Memory B cell (primary cell): ENCODE data around the gene RBM43.

Experiments
- ATAC-seq: fragments of 150-1000 bp; cut with Tn5 transposase; 2 replicates; pipeline ENCODE4 v1.10.0; 2021; ENCODE audit warnings: low read depth, mild to moderate bottlenecking, moderate library complexity
- DNase-seq, 2 donors: peaks; one replicate each; pipeline ENCODE4 v3.0.0; 2022; ENCODE audit warnings: low spot score in 2 of 2
- H3K27ac Mint-ChIP-seq: one replicate; pipeline ENCODE4 v1.8.0; 2022; ENCODE audit warnings: mild to moderate bottlenecking, moderate library complexity, mixed read lengths
- H3K27me3 Mint-ChIP-seq: one replicate; pipeline ENCODE4 v1.8.0; 2022; ENCODE audit warnings: mixed read lengths
- H3K36me3 Mint-ChIP-seq: one replicate; pipeline ENCODE4 v1.8.0; 2022; ENCODE audit warnings: mild to moderate bottlenecking, mixed read lengths
- H3K4me1 Mint-ChIP-seq: one replicate; pipeline ENCODE4 v1.8.0; 2022; ENCODE audit warnings: mixed read lengths
- H3K4me3 Mint-ChIP-seq: one replicate; pipeline ENCODE4 v1.8.0; 2022; ENCODE audit warnings: mild to moderate bottlenecking, moderate library complexity, mixed read lengths
- H3K9me3 Mint-ChIP-seq: one replicate; pipeline ENCODE4 v1.8.0; 2022; ENCODE audit warnings: mixed read lengths

Gene RBM43

DNA sequence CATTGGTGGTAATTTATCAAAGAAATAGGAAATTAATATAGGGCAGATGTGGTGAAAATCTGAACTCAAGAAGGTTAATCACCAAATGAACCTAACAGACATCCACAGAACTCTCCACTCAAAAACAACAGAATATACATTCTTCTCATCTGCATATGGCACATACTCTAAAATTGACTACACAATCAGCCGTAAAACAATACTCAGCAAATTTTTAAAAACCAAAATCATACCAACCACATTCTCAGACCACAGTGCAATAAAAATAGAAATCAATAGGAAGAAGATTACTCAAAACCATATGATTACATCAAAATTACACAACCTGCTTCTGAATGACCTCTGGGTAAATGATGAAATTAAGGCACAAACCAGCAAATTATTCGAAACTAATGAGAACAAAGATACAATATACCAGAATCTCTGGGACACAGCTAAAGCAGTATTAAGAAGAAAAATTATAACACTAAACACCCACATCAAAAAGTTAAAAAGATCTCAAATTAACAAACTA lies 31.0 kb downstream of the RBM43 start:
- Mint-ChIP-seq H3K4me3 (no peak overlapping the region), H3K9me3 (no peaks in the 10 kb centered on the region), H3K4me1 (no peaks in the 10 kb centered on the region), H3K27me3 (peaks cover 2% of the 10 kb centered on the region), H3K27ac (no peak overlapping the region), H3K36me3 (no peaks in the 10 kb centered on the region)
- ATAC-seq (no peak), DNase-seq (no peak)

DNA sequence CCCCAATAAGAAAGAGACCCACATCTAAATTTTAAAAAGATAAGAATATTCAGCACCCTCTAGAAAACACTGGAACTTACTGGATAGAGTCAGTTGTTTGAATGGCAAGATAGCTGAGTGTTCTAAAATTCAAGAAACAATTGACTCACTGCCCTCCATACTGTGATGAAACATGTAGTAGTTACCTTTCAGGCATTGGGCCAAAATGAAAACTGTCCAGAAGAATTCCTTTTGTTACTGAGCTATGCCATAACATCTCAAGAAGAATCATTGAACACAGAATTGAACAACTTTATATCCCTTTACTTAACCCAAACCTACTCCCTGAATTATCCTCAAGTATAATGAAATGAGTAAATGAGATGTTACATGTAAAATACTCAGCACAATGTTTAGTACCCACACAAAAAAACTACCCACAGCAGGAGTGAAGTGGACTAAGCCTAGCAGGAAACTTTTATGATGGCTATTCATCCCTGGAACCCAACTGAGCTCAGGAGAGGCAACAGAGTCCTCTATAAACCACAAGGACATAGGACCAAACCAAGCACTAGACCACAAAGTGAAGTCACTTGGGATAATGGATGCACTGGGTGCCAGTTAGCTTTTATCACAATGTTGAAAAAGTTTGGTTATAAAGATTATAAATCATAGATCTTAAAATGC lies 32.7 kb downstream of the RBM43 start:
- DNase-seq (no peak), ATAC-seq (no peak)
- Mint-ChIP-seq H3K4me1 (no peaks in the 10 kb centered on the region), H3K27ac (no peak overlapping the region), H3K4me3 (no peak overlapping the region), H3K27me3 (peaks cover 7% of the 10 kb centered on the region), H3K9me3 (no peaks in the 10 kb centered on the region), H3K36me3 (no peaks in the 10 kb centered on the region)

DNA sequence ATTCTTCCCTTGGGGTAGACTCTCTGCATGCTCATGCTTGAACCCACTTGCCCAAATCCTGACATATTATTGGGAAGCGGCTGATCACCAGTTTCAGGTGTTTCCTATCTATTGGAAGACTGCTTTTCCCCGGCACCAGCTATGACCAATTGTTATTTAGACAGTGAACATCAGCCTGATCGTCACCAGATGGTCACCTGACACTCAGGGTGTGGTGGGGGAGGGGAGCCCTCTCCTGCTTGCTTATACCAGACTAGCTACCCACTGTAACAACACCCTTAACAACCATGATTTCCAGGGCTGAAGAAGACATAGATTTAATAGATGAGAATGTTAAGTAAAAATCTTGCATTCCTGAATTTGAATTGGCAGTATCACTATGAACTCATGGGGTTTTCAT lies 44.3 kb downstream of the RBM43 start:
- ATAC-seq (no peak), DNase-seq (no peak)
- no peak overlapping the region for H3K4me3 Mint-ChIP-seq
- no peak overlapping the region for H3K27ac Mint-ChIP-seq
- peaks cover 4% of the 10 kb centered on the region for H3K27me3 Mint-ChIP-seq
- H3K9me3 Mint-ChIP-seq = no peaks in the 10 kb centered on the region
- H3K4me1 Mint-ChIP-seq = no peaks in the 10 kb centered on the region
- H3K36me3 Mint-ChIP-seq = no peaks in the 10 kb centered on the region

DNA sequence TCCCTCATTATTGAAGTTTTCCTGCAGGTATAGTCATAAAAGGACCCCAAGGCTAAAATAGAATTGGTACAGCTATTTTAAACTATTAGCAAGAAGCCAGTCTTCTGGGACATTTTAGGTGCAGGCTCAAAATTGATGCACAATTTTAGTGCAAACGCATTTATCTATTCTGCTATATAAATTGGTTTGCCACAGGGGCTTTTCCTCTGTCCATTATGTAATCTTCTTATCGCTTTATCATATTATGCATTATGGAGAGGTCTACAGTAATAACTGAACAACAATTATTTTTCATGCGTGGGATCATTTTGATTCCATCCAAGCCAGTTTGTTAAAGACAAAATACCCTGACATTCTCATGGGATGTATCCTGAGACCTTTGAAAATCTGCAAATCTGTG lies 54.6 kb downstream of the RBM43 start:
- H3K4me3 Mint-ChIP-seq = no peak overlapping the region
- H3K36me3 Mint-ChIP-seq = no peaks in the 10 kb centered on the region
- no peak for ATAC-seq
- H3K4me1 Mint-ChIP-seq = no peaks in the 10 kb centered on the region
- H3K9me3 Mint-ChIP-seq = no peaks in the 10 kb centered on the region
- no peak for DNase-seq
- no peaks in the 10 kb centered on the region for H3K27me3 Mint-ChIP-seq
- H3K27ac Mint-ChIP-seq = no peak overlapping the region

DNA sequence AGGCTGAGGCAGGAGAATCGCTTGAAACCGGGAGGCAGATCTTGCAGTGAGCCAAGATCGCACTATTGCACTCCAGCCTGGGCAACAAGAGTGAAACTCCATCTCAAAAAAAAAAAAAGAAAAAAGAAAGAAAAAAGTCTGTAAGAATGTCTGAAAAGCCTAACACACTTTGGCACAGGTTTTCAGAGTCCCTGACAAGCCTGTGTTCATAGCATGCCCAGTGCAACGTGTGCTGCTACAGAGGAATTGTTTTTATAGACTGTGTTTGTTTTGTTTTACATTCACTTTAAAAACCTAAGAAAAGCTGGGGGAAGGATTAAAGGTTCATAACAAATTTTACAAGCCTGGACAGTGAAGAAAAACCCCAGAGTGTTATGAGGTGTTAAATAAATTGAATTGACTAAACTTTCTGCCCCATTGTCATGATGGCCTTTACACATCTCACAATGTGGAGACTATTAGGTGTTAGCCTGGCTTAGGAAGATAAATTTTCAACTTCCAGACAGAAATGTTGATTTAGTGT lies 55.2 kb downstream of the RBM43 start:
- Mint-ChIP-seq H3K27me3 (no peaks in the 10 kb centered on the region), H3K4me3 (no peak overlapping the region), H3K36me3 (no peaks in the 10 kb centered on the region), H3K4me1 (no peaks in the 10 kb centered on the region), H3K9me3 (no peaks in the 10 kb centered on the region), H3K27ac (no peak overlapping the region)
- no peak for DNase-seq
- ATAC-seq = no peak

DNA sequence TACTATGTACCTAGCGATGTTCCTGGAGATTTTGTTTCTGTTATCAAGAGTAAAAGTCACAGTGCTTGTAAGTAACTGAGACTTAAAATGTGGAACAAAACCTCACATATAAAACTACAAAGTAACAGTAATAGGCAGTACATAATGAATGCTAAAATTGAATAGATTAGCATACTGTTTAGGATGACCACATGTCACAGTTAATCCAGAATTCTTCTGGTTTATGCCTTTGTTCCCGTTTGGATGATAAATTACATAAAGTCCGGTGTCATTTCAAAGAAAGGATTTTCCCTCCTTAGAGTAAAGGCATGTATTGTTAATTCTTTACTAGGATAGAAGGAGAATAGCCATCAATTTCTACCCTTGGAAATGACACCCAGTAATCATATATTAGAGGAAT lies 56.1 kb downstream of the RBM43 start:
- Mint-ChIP-seq H3K36me3 (no peaks in the 10 kb centered on the region), H3K27me3 (no peaks in the 10 kb centered on the region), H3K4me3 (no peak overlapping the region), H3K27ac (no peak overlapping the region), H3K4me1 (no peaks in the 10 kb centered on the region), H3K9me3 (no peaks in the 10 kb centered on the region)
- no peak for ATAC-seq
- no peak for DNase-seq

DNA sequence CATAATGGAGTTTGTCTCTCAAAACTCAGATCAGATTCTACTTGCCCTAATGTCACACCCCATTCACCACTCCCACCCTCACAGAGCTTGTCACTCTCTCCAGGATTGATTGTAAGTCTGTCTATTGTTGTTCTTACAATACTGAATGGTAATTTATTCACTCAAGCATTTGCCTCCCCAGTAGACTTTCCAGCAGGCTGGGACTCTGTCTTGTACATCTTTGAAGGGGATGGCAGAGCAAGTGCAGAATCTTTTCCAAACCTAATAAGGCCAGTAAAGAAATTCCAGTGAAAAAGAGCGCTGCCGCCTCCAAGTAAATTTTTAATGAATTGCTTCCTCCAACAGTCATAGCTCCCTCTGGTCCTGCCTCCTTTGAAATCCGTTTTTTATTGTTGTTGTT lies 56.9 kb downstream of the RBM43 start:
- no peaks in the 10 kb centered on the region for H3K9me3 Mint-ChIP-seq
- DNase-seq (no peak), ATAC-seq (no peak)
- H3K4me3 Mint-ChIP-seq = no peak overlapping the region
- H3K36me3 Mint-ChIP-seq = no peaks in the 10 kb centered on the region
- no peaks in the 10 kb centered on the region for H3K4me1 Mint-ChIP-seq
- H3K27me3 Mint-ChIP-seq = no peaks in the 10 kb centered on the region
- no peak overlapping the region for H3K27ac Mint-ChIP-seq

DNA sequence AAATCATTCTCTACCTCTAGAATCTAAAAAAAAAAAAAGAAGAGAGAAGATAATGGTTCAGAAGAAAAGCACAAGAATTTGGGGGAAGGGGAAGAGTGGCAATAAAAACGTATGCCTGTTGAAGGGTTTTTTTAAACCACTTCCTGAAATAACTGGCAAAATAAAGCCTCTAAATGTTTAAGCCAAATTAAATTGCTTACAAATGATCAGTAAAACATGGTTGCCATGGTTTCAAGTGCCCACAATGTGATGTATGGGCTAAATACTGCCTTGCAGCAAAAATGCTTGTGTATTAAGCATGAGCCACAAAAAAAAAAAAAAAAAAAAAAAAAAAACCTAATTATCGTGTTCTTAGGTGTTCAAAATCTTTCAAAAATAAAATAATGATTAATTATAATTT lies 60.8 kb downstream of the RBM43 start:
- Mint-ChIP-seq H3K27ac (no peak overlapping the region), H3K36me3 (no peaks in the 10 kb centered on the region), H3K4me3 (no peak overlapping the region), H3K9me3 (no peaks in the 10 kb centered on the region), H3K27me3 (peaks cover 5% of the 10 kb centered on the region), H3K4me1 (no peaks in the 10 kb centered on the region)
- DNase-seq (no peak), ATAC-seq (no peak)

DNA sequence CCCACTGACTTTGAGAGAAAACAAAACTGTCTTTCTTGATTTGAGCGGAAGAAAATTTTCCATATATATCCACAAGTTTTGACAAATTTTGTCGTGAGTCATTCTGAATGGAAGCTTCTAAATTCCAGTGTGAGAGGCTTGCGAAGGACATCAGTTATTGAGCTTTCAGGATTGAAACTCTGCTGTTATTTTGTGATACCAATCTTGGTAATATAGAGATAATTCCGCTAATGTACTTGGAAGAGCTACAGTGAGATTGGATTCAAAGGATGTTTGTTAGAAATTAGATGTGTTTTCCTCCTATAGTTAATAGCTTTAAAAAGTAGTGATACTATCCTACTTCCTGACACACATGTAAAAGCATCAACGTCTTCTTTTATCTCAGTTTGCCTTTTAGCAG lies 61.4 kb downstream of the RBM43 start:
- Mint-ChIP-seq H3K27me3 (peaks cover 6% of the 10 kb centered on the region), H3K4me1 (no peaks in the 10 kb centered on the region), H3K4me3 (no peak overlapping the region), H3K9me3 (no peaks in the 10 kb centered on the region), H3K36me3 (no peaks in the 10 kb centered on the region), H3K27ac (no peak overlapping the region)
- ATAC-seq (no peak), DNase-seq (no peak)

DNA sequence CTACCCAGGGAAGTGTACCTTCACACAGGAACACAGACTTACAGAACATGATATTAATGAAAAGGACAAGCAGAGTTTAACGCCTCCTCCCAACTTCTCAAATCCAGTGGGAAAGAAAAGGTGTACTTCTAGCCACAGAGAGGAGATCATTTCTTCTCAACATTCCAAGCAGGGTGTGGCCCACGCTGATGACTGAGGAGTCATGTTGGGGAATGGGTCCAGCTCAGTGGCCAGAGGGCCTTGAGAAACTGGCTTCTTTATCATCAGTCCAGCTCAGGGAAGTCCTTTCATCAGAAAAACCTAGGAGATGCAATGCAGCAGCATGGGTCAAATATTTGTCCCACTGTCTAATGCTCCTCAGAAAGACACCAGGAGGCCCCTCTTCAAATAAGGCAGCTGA lies 63.0 kb downstream of the RBM43 start:
- Mint-ChIP-seq H3K4me1 (no peaks in the 10 kb centered on the region), H3K9me3 (no peaks in the 10 kb centered on the region), H3K36me3 (no peaks in the 10 kb centered on the region), H3K4me3 (no peak overlapping the region), H3K27ac (no peak overlapping the region), H3K27me3 (peaks cover 6% of the 10 kb centered on the region)
- DNase-seq (no peak), ATAC-seq (no peak)
